ENCODE results near the gene SLC49A3. TPM values are rescaled to one million over a fixed set of nuclear protein-coding genes. Genes with fewer than 3 reads are reported as not detected.

The SLC49A3 gene
- total RNA-seq, 2 donors from 2014 or later: 15.1 to 16.4 TPM

DNA sequence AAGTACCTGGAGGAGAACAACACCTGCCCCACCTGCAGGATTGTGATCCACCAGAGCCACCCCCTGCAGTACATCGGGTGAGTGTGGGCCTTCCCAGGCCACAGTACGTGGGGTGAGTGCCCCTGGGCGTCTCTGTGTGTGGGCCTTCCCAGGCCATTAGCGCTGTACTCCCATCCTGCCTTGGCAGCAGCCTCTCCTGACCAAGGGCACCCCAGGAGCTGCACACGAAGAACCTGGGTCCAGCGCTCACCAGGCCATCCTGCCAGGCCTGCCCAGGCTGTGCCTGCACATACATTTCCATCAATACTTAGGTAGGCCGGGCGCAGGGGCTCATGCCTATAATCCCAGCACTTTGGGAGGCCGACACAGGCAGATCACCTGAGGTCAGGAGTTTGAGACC lies 46.0 kb upstream of the SLC49A3 start:
- no peaks in the 10 kb centered on the region for H3K9me3 Mint-ChIP-seq
- H3K4me1 ChIP-seq (ENCODE audit: control insufficient read depth, insufficient read depth, low read length): no peaks in the 10 kb centered on the region
- H3K27ac Mint-ChIP-seq: no peak overlapping the region
- WGBS, 2 experiments (ENCODE audit: insufficient coverage in 1 of 2, insufficient read length in 1 of 2): 98 to 100% methylated on average over 5 to 9 of the region's 9 CpGs
- DNase-seq: no peak
- no peak overlapping the region for H3K27ac ChIP-seq (ENCODE audit: low read depth, low read length)
- no peak overlapping the region for H3K4me3 ChIP-seq (ENCODE audit: low read length)
- no peak overlapping the region for H3K4me3 Mint-ChIP-seq
- no peaks in the 10 kb centered on the region for H3K27me3 ChIP-seq (ENCODE audit: control insufficient read depth, insufficient read depth, low read length, poor library complexity, severe bottlenecking)
- no peaks in the 10 kb centered on the region for H3K9me3 ChIP-seq (ENCODE audit: control insufficient read depth, low read length)
- peaks cover 68% of the 10 kb centered on the region for H3K36me3 ChIP-seq (ENCODE audit: control insufficient read depth, insufficient read depth, low read length)
- H3K4me1 Mint-ChIP-seq: no peaks in the 10 kb centered on the region
- H3K9ac ChIP-seq (ENCODE audit: extremely low read depth, low read length, poor library complexity, severe bottlenecking): no peak overlapping the region
- TF ChIP-seq, protein P1, sequence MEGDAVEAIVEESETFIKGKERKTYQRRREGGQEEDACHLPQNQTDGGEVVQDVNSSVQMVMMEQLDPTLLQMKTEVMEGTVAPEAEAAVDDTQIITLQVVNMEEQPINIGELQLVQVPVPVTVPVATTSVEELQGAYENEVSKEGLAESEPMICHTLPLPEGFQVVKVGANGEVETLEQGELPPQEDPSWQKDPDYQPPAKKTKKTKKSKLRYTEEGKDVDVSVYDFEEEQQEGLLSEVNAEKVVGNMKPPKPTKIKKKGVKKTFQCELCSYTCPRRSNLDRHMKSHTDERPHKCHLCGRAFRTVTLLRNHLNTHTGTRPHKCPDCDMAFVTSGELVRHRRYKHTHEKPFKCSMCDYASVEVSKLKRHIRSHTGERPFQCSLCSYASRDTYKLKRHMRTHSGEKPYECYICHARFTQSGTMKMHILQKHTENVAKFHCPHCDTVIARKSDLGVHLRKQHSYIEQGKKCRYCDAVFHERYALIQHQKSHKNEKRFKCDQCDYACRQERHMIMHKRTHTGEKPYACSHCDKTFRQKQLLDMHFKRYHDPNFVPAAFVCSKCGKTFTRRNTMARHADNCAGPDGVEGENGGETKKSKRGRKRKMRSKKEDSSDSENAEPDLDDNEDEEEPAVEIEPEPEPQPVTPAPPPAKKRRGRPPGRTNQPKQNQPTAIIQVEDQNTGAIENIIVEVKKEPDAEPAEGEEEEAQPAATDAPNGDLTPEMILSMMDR (conservative IDR thresholded peaks at IDR 0.05): no peak
- H3K36me3 Mint-ChIP-seq (ENCODE audit: low read depth): peaks cover 61% of the 10 kb centered on the region
- H3K27me3 Mint-ChIP-seq (ENCODE audit: insufficient read depth): no peaks in the 10 kb centered on the region

DNA sequence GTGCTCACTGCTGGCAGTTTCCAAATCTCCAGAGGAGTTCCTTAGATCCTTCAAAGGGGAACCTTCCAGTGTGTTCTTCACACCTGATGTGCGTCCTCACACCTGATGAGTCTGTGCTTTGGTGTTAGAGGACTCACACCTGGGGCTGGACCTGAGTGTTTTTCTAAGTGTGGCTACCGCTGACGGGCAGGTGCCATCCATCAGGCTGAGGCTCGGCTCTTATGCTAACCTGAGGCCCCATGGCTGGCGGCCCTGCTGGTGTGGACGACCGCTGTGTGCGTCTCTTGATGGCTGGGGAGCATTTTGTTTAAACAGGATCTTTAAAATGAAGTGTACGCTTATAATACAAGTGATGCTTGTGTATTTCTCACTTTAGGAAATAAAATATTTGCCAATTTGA lies 45.1 kb upstream of the SLC49A3 start:
- Histone ChIP-seq H3K9ac (ENCODE audit: extremely low read depth, low read length, poor library complexity, severe bottlenecking) (no peak overlapping the region), H3K27ac (ENCODE audit: low read depth, low read length) (no peak overlapping the region), H3K4me1 (ENCODE audit: control insufficient read depth, insufficient read depth, low read length) (no peaks in the 10 kb centered on the region), H3K36me3 (ENCODE audit: control insufficient read depth, insufficient read depth, low read length) (peaks cover 61% of the 10 kb centered on the region), H3K4me3 (ENCODE audit: low read length) (no peak overlapping the region), H3K9me3 (ENCODE audit: control insufficient read depth, low read length) (no peaks in the 10 kb centered on the region), H3K27me3 (ENCODE audit: control insufficient read depth, insufficient read depth, low read length, poor library complexity, severe bottlenecking) (no peaks in the 10 kb centered on the region)
- no peak overlapping the region for H3K4me3 Mint-ChIP-seq
- TF ChIP-seq, protein P1 (conservative IDR thresholded peaks at IDR 0.05): no peak
- no peaks in the 10 kb centered on the region for H3K4me1 Mint-ChIP-seq
- 95 to 100% methylated on average over 8 to 9 of the region's 9 CpGs for WGBS, 2 experiments (ENCODE audit: insufficient coverage in 1 of 2, insufficient read length in 1 of 2)
- no peak overlapping the region for H3K27ac Mint-ChIP-seq
- no peaks in the 10 kb centered on the region for H3K27me3 Mint-ChIP-seq (ENCODE audit: insufficient read depth)
- H3K9me3 Mint-ChIP-seq: no peaks in the 10 kb centered on the region
- no peak for DNase-seq
- peaks cover 59% of the 10 kb centered on the region for H3K36me3 Mint-ChIP-seq (ENCODE audit: low read depth)

DNA sequence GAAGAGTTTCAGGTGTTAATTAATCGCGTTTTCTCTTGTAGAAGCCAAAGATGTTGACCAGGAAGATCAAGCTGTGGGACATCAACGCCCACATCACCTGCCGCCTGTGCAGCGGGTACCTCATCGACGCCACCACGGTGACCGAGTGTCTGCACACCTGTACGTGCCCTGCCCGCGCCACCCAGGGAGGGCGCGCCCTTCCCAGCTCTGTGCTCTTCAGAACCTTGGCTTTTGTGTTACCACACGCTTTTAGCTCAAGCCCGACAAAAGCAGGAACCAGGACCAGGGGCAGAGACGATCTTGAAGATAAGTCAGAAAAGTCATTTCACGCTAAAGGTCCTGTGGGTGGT lies 44.7 kb upstream of the SLC49A3 start:
- no peaks in the 10 kb centered on the region for H3K27me3 Mint-ChIP-seq (ENCODE audit: insufficient read depth)
- H3K27ac ChIP-seq (ENCODE audit: low read depth, low read length): no peak overlapping the region
- TF ChIP-seq, protein P1 (conservative IDR thresholded peaks at IDR 0.05): no peak
- no peaks in the 10 kb centered on the region for H3K9me3 ChIP-seq (ENCODE audit: control insufficient read depth, low read length)
- H3K4me1 ChIP-seq (ENCODE audit: control insufficient read depth, insufficient read depth, low read length): no peaks in the 10 kb centered on the region
- no peak overlapping the region for H3K27ac Mint-ChIP-seq
- H3K4me1 Mint-ChIP-seq: no peaks in the 10 kb centered on the region
- no peak overlapping the region for H3K9ac ChIP-seq (ENCODE audit: extremely low read depth, low read length, poor library complexity, severe bottlenecking)
- no peak for DNase-seq
- no peak overlapping the region for H3K4me3 Mint-ChIP-seq
- H3K9me3 Mint-ChIP-seq: no peaks in the 10 kb centered on the region
- H3K4me3 ChIP-seq (ENCODE audit: low read length): no peak overlapping the region
- peaks cover 59% of the 10 kb centered on the region for H3K36me3 Mint-ChIP-seq (ENCODE audit: low read depth)
- 96 to 98% methylated on average over 10 to 18 of the region's 18 CpGs for WGBS, 2 experiments (ENCODE audit: insufficient coverage in 1 of 2, insufficient read length in 1 of 2)
- H3K36me3 ChIP-seq (ENCODE audit: control insufficient read depth, insufficient read depth, low read length): peaks cover 57% of the 10 kb centered on the region
- no peaks in the 10 kb centered on the region for H3K27me3 ChIP-seq (ENCODE audit: control insufficient read depth, insufficient read depth, low read length, poor library complexity, severe bottlenecking)
